HEK293 (cell line): ENCODE results near the gene ZCCHC2.

Experiments used
- CTCF ChIP-seq: fragments of 450-650 bp; formaldehyde crosslinking; IDR thresholded peaks from 2 replicates; pipeline ENCODE4 v1.5.1; 2016; ENCODE audit warnings: missing biosample characterization, missing genetic modification characterization
- KLF16 ChIP-seq: fragments of 450-650 bp; formaldehyde crosslinking; IDR thresholded peaks from 2 replicates; pipeline ENCODE4 v1.5.1; 2017; ENCODE audit warnings: missing biosample characterization, missing genetic modification characterization
- REST ChIP-seq: fragments of 450-650 bp; formaldehyde crosslinking; IDR thresholded peaks from 2 replicates; pipeline ENCODE4 v1.5.1; 2016; ENCODE audit warnings: missing biosample characterization, missing genetic modification characterization
- ZBTB1 ChIP-seq: fragments of 450-650 bp; formaldehyde crosslinking; IDR thresholded peaks from 2 replicates; pipeline ENCODE4 v1.5.1; 2016; ENCODE audit warnings: missing biosample characterization, missing genetic modification characterization
- ZBTB11 ChIP-seq: fragments of 450-650 bp; formaldehyde crosslinking; conservative IDR thresholded peaks from 2 replicates; pipeline ENCODE4 v1.5.1; 2016; ENCODE audit warnings: low read depth, missing biosample characterization, missing genetic modification characterization
- ZBTB8A ChIP-seq: fragments of 450-650 bp; formaldehyde crosslinking; IDR thresholded peaks from 2 replicates; pipeline ENCODE4 v1.5.1; 2016; ENCODE audit warnings: missing biosample characterization, missing genetic modification characterization
- ZNF335 ChIP-seq: fragments of 450-650 bp; formaldehyde crosslinking; conservative IDR thresholded peaks from 2 replicates; pipeline ENCODE4 v1.5.1; 2016; ENCODE audit warnings: missing biosample characterization, missing genetic modification characterization
- ZNF404 ChIP-seq: fragments of 450-650 bp; formaldehyde crosslinking; IDR thresholded peaks from 2 replicates; pipeline ENCODE4 v1.5.1; 2017; ENCODE audit warnings: missing biosample characterization, missing genetic modification characterization
- ZNF510 ChIP-seq: fragments of 450-650 bp; formaldehyde crosslinking; IDR thresholded peaks from 2 replicates; pipeline ENCODE4 v1.5.1; 2018; ENCODE audit warnings: mild to moderate bottlenecking, missing genetic modification characterization, missing biosample characterization; ENCODE audit not compliant: insufficient replicate concordance
- ZNF776 ChIP-seq: fragments of 450-650 bp; formaldehyde crosslinking; IDR thresholded peaks from 2 replicates; pipeline ENCODE4 v1.5.0; 2017; ENCODE audit warnings: missing biosample characterization, missing genetic modification characterization, borderline replicate concordance

GRCh38 chr18:62578980-62579511, 56.2 kb downstream of the ZCCHC2 start:
- no peak for TF ChIP-seq ZNF776 (tag by site-specific recombination)
- no peak for TF ChIP-seq ZNF335 (tag by site-specific recombination)
- no peak for TF ChIP-seq CTCF (tag by site-specific recombination)
- no peak for TF ChIP-seq ZBTB11 (tag by site-specific recombination)
- 0 out of 2 replicates have a peak, but pooled peaks have one; percentile 16 for TF ChIP-seq ZBTB8A (tag by site-specific recombination)
- TF ChIP-seq REST (tag by site-specific recombination), result no peak
- TF ChIP-seq ZNF404 (tag by site-specific recombination), result no peak
- no peak for TF ChIP-seq ZBTB1 (tag by site-specific recombination)
- TF ChIP-seq ZNF510 (tag by site-specific recombination), result no peak
- TF ChIP-seq KLF16 (tag by site-specific recombination), result no peak
